Neural cell (in vitro differentiated cells): ENCODE results near the gene HYOU1. TPM values are rescaled to one million over a fixed set of nuclear protein-coding genes. Genes with fewer than 3 reads are reported as not detected.

Source experiments
- H2AFZ ChIP-seq: fragments of 200-600, 300-800 bp; sonication (generic), shearing (Covaris generic); 2 replicates; pipeline ENCODE4 v1.6.0; 2014; ENCODE audit warnings: low read depth, mild to moderate bottlenecking, antibody characterized with exemption, low read length, moderate library complexity
- H3F3A ChIP-seq: fragments of 200-600 bp; shearing (Covaris generic); 2 replicates; pipeline ENCODE4 v1.6.1; 2016; ENCODE audit warnings: mild to moderate bottlenecking, moderate library complexity, mixed read lengths, antibody characterized with exemption, low read length; ENCODE audit not compliant: insufficient read depth, poor library complexity, severe bottlenecking
- H3K27ac ChIP-seq: fragments of 200-600, 300-800 bp; sonication (generic), shearing (Covaris generic); 2 replicates; pipeline ENCODE4 v1.5.1; 2014; ENCODE audit warnings: mild to moderate bottlenecking, low read length, moderate library complexity
- H3K27me3 ChIP-seq: fragments of 300-800, 200-600 bp; sonication (generic), shearing (Covaris generic); 2 replicates; pipeline ENCODE4 v1.6.0; 2014; ENCODE audit warnings: mild to moderate bottlenecking, low read depth, low read length, moderate library complexity; ENCODE audit not compliant: insufficient read depth
- H3K36me3 ChIP-seq: fragments of 300-800, 200-600 bp; sonication (generic), shearing (Covaris generic); 2 replicates; pipeline ENCODE4 v1.5.1; 2014; ENCODE audit warnings: mild to moderate bottlenecking, antibody characterized with exemption, low read length, moderate library complexity; ENCODE audit not compliant: insufficient read depth
- H3K4me2 ChIP-seq: fragments of 300-800, 200-600 bp; sonication (generic), shearing (Covaris generic); 2 replicates; pipeline ENCODE4 v1.6.0; 2014; ENCODE audit warnings: mild to moderate bottlenecking, low read length
- H3K4me3 ChIP-seq: fragments of 300-800, 200-600 bp; sonication (generic), shearing (Covaris generic); 2 replicates; pipeline ENCODE4 v1.5.1; 2014; ENCODE audit warnings: mild to moderate bottlenecking, low read length, moderate library complexity
- H3K79me2 ChIP-seq: fragments of 200-600 bp; shearing (Covaris generic); replicated peaks from 2 replicates; pipeline ENCODE4 v1.6.0; 2014; ENCODE audit warnings: mild to moderate bottlenecking, low read length, moderate library complexity; ENCODE audit not compliant: insufficient read depth
- H3K9ac ChIP-seq: fragments of 300-800, 200-600 bp; sonication (generic), shearing (Covaris generic); 2 replicates; pipeline ENCODE4 v1.6.1; 2016; ENCODE audit warnings: mild to moderate bottlenecking, low read length, mixed read lengths
- H3K9me2 ChIP-seq: fragments of 200-600 bp; shearing (Covaris generic); 2 replicates; pipeline ENCODE4 v1.6.1; 2016; ENCODE audit warnings: mild to moderate bottlenecking, low read length, mixed read lengths; ENCODE audit not compliant: insufficient read depth
- H3K9me3 ChIP-seq: fragments of 200-600, 300-800 bp; sonication (generic), shearing (Covaris generic); 2 replicates; pipeline ENCODE4 v1.6.1; 2016; ENCODE audit warnings: mild to moderate bottlenecking, mixed run types, low read length, moderate library complexity, mixed read lengths
- H4K20me1 ChIP-seq: fragments of 200-600 bp; shearing (Covaris generic); 2 replicates; pipeline ENCODE4 v1.6.1; 2016; ENCODE audit warnings: mild to moderate bottlenecking, mixed run types; ENCODE audit not compliant: insufficient read depth
- EP300 ChIP-seq: fragments of 450-650 bp; conservative IDR thresholded peaks from 2 replicates; pipeline ENCODE4 v1.6.1; 2014; ENCODE audit warnings: antibody characterized with exemption, mild to moderate bottlenecking, moderate library complexity; ENCODE audit not compliant: poor library complexity, severe bottlenecking
- EZH2 ChIP-seq: fragments of 200-600, 300-800 bp; shearing (Covaris generic), sonication (generic); IDR thresholded peaks from 2 replicates; pipeline ENCODE4 v1.6.1; 2014; ENCODE audit warnings: antibody characterized with exemption, low read length, borderline replicate concordance, mild to moderate bottlenecking; ENCODE audit not compliant: insufficient read depth, poor library complexity, severe bottlenecking
- MXI1 ChIP-seq: fragments of 450-650 bp; conservative IDR thresholded peaks from 2 replicates; pipeline ENCODE4 v1.6.1; 2014; ENCODE audit warnings: antibody characterized with exemption, mild to moderate bottlenecking; ENCODE audit not compliant: poor library complexity, severe bottlenecking
- POLR2AphosphoS5 ChIP-seq: IDR thresholded peaks from 2 replicates; pipeline ENCODE4 v1.6.1; 2012
- RAD21 ChIP-seq: fragments of 450-650 bp; conservative IDR thresholded peaks from 2 replicates; pipeline ENCODE4 v1.6.1; 2014; ENCODE audit warnings: antibody characterized with exemption, mild to moderate bottlenecking, moderate library complexity
- SMC3 ChIP-seq: fragments of 450-650 bp; conservative IDR thresholded peaks from 2 replicates; pipeline ENCODE4 v1.6.1; 2014; ENCODE audit warnings: antibody characterized with exemption, mild to moderate bottlenecking, moderate library complexity; ENCODE audit not compliant: poor library complexity
- TAF1 ChIP-seq: IDR thresholded peaks from 2 replicates; pipeline ENCODE4 v1.6.1; 2012; ENCODE audit warnings: low read depth
- polyA plus RNA-seq: library from polyadenylated mRNA; depleted of rRNA; stranded (reverse); fragments of >200 nt; gene quantifications from 2 replicates; pipeline ENCODE4 v1.2.3, GENCODE V29; 2014
- TF ChIP-seq, protein P1 (sequence below): IDR thresholded peaks from 2 replicates; pipeline ENCODE4 v1.6.1; 2012; ENCODE audit warnings: borderline replicate concordance
- TF ChIP-seq, protein P2 (sequence below): fragments of 450-650 bp; IDR thresholded peaks from 2 replicates; pipeline ENCODE4 v1.5.1; 2014; ENCODE audit warnings: antibody characterized with exemption, mild to moderate bottlenecking, moderate library complexity; ENCODE audit not compliant: poor library complexity, severe bottlenecking

The HYOU1 gene
- polyA plus RNA-seq, 1 donor from 2014 or later: 68.4 TPM

DNA sequence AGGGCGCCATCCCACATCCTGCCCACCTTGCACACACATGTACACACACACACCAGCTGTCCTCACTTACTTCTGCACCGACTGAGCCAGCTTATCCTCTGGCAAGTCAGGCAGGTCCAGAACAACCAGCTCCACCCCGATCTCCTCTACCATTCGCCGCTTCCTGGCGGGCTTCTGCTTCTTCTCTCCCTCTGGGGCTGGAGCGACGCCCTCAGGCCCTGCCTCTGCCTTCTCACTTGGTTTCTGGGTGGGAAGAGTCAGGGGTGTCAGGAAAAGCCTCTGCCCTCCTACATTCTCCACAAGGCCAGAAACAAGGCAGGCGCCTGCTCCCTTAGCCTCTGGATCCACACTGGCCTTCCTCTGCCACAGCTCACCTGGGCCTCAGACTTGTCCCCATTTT, 8.4 kb downstream of the HYOU1 start:
- Histone ChIP-seq H3K27ac (no peak overlapping the region), H3K9me2 (no peaks in the 10 kb centered on the region), H3K9ac (no peak overlapping the region), H3K4me2 (no peak overlapping the region), H3K27me3 (no peaks in the 10 kb centered on the region), H4K20me1 (no peaks in the 10 kb centered on the region), H2AFZ (no peak overlapping the region), H3K4me3 (no peak overlapping the region), H3K79me2 (no peaks in the 10 kb centered on the region), H3K9me3 (no peaks in the 10 kb centered on the region), H3K36me3 (peaks cover 10% of the 10 kb centered on the region), H3F3A (no peaks in the 10 kb centered on the region)
- TF ChIP-seq SMC3: no peak
- TF ChIP-seq MXI1: no peak
- no peak for TF ChIP-seq EP300
- TF ChIP-seq RAD21: no peak
- TF ChIP-seq, protein P1, sequence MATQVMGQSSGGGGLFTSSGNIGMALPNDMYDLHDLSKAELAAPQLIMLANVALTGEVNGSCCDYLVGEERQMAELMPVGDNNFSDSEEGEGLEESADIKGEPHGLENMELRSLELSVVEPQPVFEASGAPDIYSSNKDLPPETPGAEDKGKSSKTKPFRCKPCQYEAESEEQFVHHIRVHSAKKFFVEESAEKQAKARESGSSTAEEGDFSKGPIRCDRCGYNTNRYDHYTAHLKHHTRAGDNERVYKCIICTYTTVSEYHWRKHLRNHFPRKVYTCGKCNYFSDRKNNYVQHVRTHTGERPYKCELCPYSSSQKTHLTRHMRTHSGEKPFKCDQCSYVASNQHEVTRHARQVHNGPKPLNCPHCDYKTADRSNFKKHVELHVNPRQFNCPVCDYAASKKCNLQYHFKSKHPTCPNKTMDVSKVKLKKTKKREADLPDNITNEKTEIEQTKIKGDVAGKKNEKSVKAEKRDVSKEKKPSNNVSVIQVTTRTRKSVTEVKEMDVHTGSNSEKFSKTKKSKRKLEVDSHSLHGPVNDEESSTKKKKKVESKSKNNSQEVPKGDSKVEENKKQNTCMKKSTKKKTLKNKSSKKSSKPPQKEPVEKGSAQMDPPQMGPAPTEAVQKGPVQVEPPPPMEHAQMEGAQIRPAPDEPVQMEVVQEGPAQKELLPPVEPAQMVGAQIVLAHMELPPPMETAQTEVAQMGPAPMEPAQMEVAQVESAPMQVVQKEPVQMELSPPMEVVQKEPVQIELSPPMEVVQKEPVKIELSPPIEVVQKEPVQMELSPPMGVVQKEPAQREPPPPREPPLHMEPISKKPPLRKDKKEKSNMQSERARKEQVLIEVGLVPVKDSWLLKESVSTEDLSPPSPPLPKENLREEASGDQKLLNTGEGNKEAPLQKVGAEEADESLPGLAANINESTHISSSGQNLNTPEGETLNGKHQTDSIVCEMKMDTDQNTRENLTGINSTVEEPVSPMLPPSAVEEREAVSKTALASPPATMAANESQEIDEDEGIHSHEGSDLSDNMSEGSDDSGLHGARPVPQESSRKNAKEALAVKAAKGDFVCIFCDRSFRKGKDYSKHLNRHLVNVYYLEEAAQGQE: no peak
- no peak for TF ChIP-seq POLR2AphosphoS5
- no peak for TF ChIP-seq EZH2
- TF ChIP-seq, protein P2, sequence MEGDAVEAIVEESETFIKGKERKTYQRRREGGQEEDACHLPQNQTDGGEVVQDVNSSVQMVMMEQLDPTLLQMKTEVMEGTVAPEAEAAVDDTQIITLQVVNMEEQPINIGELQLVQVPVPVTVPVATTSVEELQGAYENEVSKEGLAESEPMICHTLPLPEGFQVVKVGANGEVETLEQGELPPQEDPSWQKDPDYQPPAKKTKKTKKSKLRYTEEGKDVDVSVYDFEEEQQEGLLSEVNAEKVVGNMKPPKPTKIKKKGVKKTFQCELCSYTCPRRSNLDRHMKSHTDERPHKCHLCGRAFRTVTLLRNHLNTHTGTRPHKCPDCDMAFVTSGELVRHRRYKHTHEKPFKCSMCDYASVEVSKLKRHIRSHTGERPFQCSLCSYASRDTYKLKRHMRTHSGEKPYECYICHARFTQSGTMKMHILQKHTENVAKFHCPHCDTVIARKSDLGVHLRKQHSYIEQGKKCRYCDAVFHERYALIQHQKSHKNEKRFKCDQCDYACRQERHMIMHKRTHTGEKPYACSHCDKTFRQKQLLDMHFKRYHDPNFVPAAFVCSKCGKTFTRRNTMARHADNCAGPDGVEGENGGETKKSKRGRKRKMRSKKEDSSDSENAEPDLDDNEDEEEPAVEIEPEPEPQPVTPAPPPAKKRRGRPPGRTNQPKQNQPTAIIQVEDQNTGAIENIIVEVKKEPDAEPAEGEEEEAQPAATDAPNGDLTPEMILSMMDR: no peak
- no peak for TF ChIP-seq TAF1

DNA sequence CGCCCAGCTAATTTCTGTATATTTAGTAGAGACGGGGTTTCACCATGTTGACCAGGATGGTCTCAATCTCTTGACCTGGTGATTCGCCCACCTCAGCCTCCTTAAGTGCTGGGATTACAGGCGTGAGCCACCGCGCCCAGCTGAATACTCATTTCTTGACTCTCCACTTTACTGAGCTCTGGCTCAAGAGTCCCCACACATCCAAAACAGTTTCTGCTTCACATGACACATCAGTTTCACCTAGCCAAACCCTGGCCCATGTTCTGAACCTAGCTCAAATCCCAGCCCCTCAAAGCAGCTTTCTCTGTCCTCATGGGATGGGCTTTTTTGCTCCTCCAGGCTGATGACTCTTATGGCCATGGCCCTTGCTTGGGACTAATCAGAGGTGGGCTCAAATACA, 9.8 kb downstream of the HYOU1 start:
- H2AFZ ChIP-seq: no peak overlapping the region
- no peaks in the 10 kb centered on the region for H4K20me1 ChIP-seq

More for the DNA sequence above, 9.8 kb downstream of the HYOU1 start:
- peaks cover 9% of the 10 kb centered on the region for H3K36me3 ChIP-seq
- no peaks in the 10 kb centered on the region for H3K79me2 ChIP-seq
- H3K9me2 ChIP-seq: no peaks in the 10 kb centered on the region
- H3K9me3 ChIP-seq: no peaks in the 10 kb centered on the region
- H3K4me2 ChIP-seq: no peak overlapping the region
- no peak for TF ChIP-seq EZH2
- TF ChIP-seq, protein P2: no peak
- no peak for TF ChIP-seq EP300
- TF ChIP-seq TAF1: no peak
- TF ChIP-seq, protein P1: no peak
- TF ChIP-seq RAD21: no peak
- no peak for TF ChIP-seq POLR2AphosphoS5
- no peak for TF ChIP-seq MXI1
- no peak for TF ChIP-seq SMC3
- no peak overlapping the region for H3K9ac ChIP-seq
- H3F3A ChIP-seq: no peaks in the 10 kb centered on the region
- no peak overlapping the region for H3K27ac ChIP-seq
- no peaks in the 10 kb centered on the region for H3K27me3 ChIP-seq
- no peak overlapping the region for H3K4me3 ChIP-seq
